GM13977 (cell line): ENCODE measurements around the gene CD34.

Source experiments
- DNase-seq: peaks from one replicate; pipeline ENCODE4 v3.0.0; 2012; ENCODE audit warnings: low spot score
- CTCF ChIP-seq: IDR thresholded peaks from 2 replicates; pipeline ENCODE4 v1.5.1; 2012; ENCODE audit warnings: mild to moderate bottlenecking, control low read depth; ENCODE audit not compliant: insufficient read depth; ENCODE audit errors: extremely low read depth, missing control alignments
- in situ Hi-C: fragments of 300-500 bp; cut with MboI; formaldehyde crosslinking; loops from one replicate; pipeline ENCODE4 v1.12.0; 2022; ENCODE audit warnings: low sequenced_read_pairs, low pct_unique_long_range_greater_than_20kb, mixed read lengths, inconsistent platforms; ENCODE audit not compliant: unreplicated experiment

The CD34 gene

GRCh38 chr1:207887542-207888201 lies 23.3 kb downstream of the CD34 start:
- no peak for TF ChIP-seq CTCF
- no peak for DNase-seq
- in situ Hi-C loops, result loop anchor here (10.0 kb wide), 1 partner anchor 77 kb away; no protein-coding TSS in a partner anchor

- no peak for TF ChIP-seq CTCF
- in situ Hi-C loops, result loop anchor here (10.0 kb wide), 1 partner anchor 79 kb away; no protein-coding TSS in a partner anchor
- no peak for DNase-seq
These were observed 24.7 kb downstream of the CD34 start for GRCh38 chr1:207886227-207886626.

- in situ Hi-C loops, result loop anchor here (10.0 kb wide), 1 partner anchor 79 kb away; no protein-coding TSS in a partner anchor
- DNase-seq, result peak; percentile 78
- peak; percentile 90 for TF ChIP-seq CTCF
These were observed 25.5 kb downstream of the CD34 start for GRCh38 chr1:207885129-207886032.

GRCh38 chr1:207884266-207885029 lies 26.5 kb downstream of the CD34 start:
- in situ Hi-C loops, result loop anchor here (10.0 kb wide), 1 partner anchor 80 kb away; no protein-coding TSS in a partner anchor
- TF ChIP-seq CTCF, result no peak
- no peak for DNase-seq

- no peak for DNase-seq
- no peak for TF ChIP-seq CTCF
- in situ Hi-C loops, result loop anchor here (10.0 kb wide), 1 partner anchor 81 kb away; no protein-coding TSS in a partner anchor
These were observed 27.2 kb downstream of the CD34 start for GRCh38 chr1:207883660-207884250.
